Activated naive CD4-positive, alpha-beta T cell treated with anti-CD3 and anti-CD28 coated beads, Interleukin-2, amount 10 ng/mL, durations not matched to agents 7 days and 5 days (primary cell): ENCODE data around the gene EPRS1.
"Not testable (repeated sequence)": the region's sequence is repeated elsewhere in the genome, so short reads cannot be mapped to it uniquely, and the experiment has no call there.

Experiments used
- CTCF ChIA-PET: fragments of 350-600 bp; sonication (Branson Sonifier 250); formaldehyde crosslinking; loops from one replicate; lab custom pipeline; 2021; ENCODE audit warnings: antibody characterized with exemption; lab: Charles Lee
- DNase-seq: peaks from one replicate; pipeline ENCODE4 v3.0.0-alpha.2; 2020
- H3K27ac Mint-ChIP-seq: one replicate; pipeline ENCODE4 v1.8.0; 2021; ENCODE audit warnings: mild to moderate bottlenecking, moderate library complexity, mixed read lengths
- H3K27me3 Mint-ChIP-seq: one replicate; pipeline ENCODE4 v1.8.0; 2021; ENCODE audit warnings: mild to moderate bottlenecking, mixed read lengths
- H3K36me3 Mint-ChIP-seq: one replicate; pipeline ENCODE4 v1.8.0; 2021; ENCODE audit warnings: mixed read lengths
- H3K4me1 Mint-ChIP-seq: one replicate; pipeline ENCODE4 v1.8.0; 2021; ENCODE audit warnings: mixed read lengths
- H3K4me3 Mint-ChIP-seq: one replicate; pipeline ENCODE4 v1.8.0; 2021; ENCODE audit warnings: mild to moderate bottlenecking, moderate library complexity, mixed read lengths
- H3K9me3 Mint-ChIP-seq: one replicate; pipeline ENCODE4 v1.8.0; 2021; ENCODE audit warnings: mixed read lengths

The EPRS1 gene

DNA sequence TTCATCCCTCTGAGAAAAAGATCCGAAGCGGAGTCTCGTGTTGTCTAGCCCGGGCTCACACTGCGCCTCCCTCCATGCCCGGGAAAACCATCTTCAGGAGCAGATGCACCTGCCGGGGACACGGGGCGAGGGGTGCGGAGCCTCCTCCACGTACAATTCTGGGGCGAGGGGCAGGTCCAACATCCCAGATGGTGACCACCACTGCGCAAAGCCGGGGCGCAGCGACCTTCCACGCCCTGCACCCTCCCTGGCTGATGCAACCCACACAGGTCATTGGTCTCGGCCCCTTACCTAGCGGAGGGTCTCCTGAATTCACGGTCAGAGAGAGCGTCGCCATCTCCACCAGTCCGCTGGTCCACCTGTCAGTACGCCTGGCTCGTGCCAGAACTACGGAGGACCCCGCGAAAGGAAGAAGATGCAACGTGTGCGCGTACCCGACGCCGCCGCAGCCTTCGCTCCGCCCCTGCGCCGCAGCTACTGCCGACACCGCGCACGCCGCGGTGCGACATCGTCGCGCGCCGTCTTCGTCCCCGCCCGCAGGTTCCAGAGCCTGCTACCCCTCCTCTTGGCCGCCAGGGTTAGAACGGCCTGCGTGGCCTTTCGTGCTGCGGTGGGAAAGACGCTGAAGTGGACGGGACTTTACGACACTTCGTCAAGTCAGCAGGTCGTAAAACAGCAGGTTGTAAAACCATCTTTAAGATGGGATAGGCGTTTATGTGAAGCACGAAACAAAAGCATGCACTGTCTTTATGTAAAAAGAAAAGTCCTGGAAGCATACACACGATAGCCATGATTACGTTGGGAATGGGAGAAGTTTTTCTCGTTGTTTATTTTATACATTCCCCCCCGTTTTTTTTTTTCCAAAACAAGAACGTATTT, at the start of gene EPRS1:
Gene EPRS1 (minus strand): TSS at position 454 of the 879 bp plus-strand sequence. CDS start 117 bp downstream, at position 337.
- peak; percentile 95 for DNase-seq
- CTCF ChIA-PET = interaction anchor here (0.5 to 0.6 kb wide), 2 partner anchors 15 to 25 kb away, joined by 3 to 6 read pairs; no protein-coding TSS in a partner anchor
- peaks cover 16% of the 10 kb centered on the region for H3K36me3 Mint-ChIP-seq
- H3K27me3 Mint-ChIP-seq = no peaks in the 10 kb centered on the region
- no peaks in the 10 kb centered on the region for H3K9me3 Mint-ChIP-seq
- peak within 1 kb of the TSS; percentile 98 for H3K27ac Mint-ChIP-seq
- peaks cover 54% of the 10 kb centered on the region for H3K4me1 Mint-ChIP-seq
- H3K4me3 Mint-ChIP-seq = peak within 1 kb of the TSS; percentile 96

GRCh38 chr1:220094016-220094911, 48.0 kb upstream of the EPRS1 start, which contains the start of gene IARS2:
Gene IARS2 (plus strand): TSS chr1:220094132. CDS start chr1:220094217, 85 bp downstream.
- Mint-ChIP-seq H3K4me1 (peaks cover 37% of the 10 kb centered on the region), H3K36me3 (peaks cover 21% of the 10 kb centered on the region), H3K9me3 (no peaks in the 10 kb centered on the region), H3K27ac (no peak within 1 kb of the TSS), H3K27me3 (no peaks in the 10 kb centered on the region), H3K4me3 (peak within 1 kb of the TSS; percentile 73)
- DNase-seq = peak; percentile 93
- CTCF ChIA-PET = interaction anchor here (1.1 kb wide), 1 partner anchor 19 kb away, joined by 5 read pairs; no protein-coding TSS in a partner anchor

DNA sequence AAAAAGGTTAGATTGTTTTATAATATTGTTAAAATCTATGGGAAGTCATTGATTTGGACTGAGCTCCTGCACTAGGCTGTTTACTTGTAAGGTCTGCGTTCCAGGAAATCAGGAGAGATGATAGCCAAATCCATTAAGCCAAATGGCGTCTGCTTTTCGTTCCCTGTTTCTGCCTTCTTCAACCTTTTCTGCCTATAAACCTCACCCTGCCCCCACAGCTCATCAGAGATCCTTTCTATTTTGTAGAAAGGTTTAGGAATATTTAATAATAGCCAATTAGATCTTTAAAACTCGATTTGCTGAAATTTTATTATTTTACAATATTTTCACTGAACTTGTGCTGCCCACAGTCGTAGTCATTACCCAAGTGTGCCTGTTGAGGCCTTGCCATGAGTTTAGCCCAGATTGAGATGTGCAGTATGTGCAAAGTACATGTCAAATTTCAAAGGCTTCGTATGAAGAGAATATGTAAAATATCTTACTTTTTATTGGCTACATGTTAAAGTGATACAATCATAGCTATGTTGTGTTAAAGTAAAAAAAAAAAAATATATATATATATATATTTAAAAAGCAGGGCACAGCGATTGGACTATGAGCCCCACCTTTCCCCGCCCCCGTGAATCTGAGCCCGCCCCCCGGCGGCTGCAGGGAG, 47.2 kb upstream of the EPRS1 start:
- no peak for DNase-seq
- CTCF ChIA-PET = interaction anchor here (1.1 kb wide), 1 partner anchor 20 kb away, joined by 5 read pairs; no protein-coding TSS in a partner anchor
- Mint-ChIP-seq H3K36me3 (peaks cover 20% of the 10 kb centered on the region), H3K27ac (no peak overlapping the region), H3K4me3 (peak overlapping the region; percentile 10), H3K27me3 (no peaks in the 10 kb centered on the region), H3K9me3 (no peaks in the 10 kb centered on the region), H3K4me1 (peaks cover 38% of the 10 kb centered on the region)

- Mint-ChIP-seq H3K36me3 (peaks cover 16% of the 10 kb centered on the region), H3K27me3 (no peaks in the 10 kb centered on the region), H3K27ac (no peak overlapping the region), H3K9me3 (no peaks in the 10 kb centered on the region), H3K4me1 (peaks cover 39% of the 10 kb centered on the region), H3K4me3 (no peak overlapping the region)
- no peak for DNase-seq
- CTCF ChIA-PET = interaction anchor here (1.3 kb wide), 1 partner anchor 20 kb away, joined by 4 read pairs; no protein-coding TSS in a partner anchor
Observed at GRCh38 chr1:220092694-220093093, 46.4 kb upstream of the EPRS1 start.

DNA sequence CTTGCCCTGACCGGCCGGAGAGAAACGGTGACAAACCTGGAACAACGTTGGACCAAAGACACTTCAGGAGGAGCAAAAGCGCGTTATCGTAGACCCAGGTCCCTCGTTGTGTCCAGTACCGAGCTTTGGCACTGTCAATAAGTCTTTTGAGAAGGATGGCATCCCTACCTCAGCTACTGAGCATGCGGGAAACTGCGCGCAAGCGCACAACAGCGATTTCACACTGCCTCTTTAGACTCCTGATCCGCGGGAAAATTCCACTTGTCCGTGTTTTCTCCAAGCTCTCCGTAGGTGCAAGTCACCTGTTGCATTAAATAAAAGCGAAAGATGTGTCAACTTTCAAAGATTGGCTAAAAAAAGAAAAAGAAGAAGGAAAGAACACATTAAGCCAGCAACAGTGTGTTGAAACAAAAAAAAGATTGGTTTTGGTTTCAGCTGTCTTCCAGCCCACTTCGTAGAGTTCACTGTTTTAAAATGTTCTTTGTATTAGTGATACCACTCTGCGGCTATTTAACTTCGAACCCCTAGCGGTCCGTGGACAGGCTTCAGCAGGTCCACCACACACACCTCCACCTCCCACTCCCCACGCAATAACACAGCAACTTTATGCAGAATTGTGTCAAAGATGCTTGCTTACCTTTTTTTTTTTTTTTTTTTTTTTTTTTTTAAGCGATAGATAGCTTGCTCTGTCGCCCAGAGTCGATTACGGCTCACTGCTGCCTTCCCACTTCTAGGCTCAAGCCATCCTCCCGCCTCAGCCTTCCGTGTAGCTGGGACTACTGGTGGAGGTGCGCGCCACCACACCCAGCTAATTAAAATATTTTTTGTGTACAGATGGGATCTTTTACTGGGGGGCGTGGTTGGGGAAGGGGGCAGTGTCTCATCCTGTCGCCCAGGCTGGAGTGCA, 43.6 kb upstream of the EPRS1 start, which contains the start of gene BPNT1:
Gene BPNT1 (minus strand): TSS at position 139 of the 907 bp plus-strand sequence. CDS start 9,942 bp downstream, outside the sequence.
- peaks cover 3% of the 10 kb centered on the region for H3K36me3 Mint-ChIP-seq
- H3K27ac Mint-ChIP-seq = peak within 1 kb of the TSS; percentile 89
- H3K4me3 Mint-ChIP-seq = peak within 1 kb of the TSS; percentile 99
- DNase-seq = peak; percentile 99
- H3K4me1 Mint-ChIP-seq = peaks cover 28% of the 10 kb centered on the region
- H3K27me3 Mint-ChIP-seq = no peaks in the 10 kb centered on the region
- no peaks in the 10 kb centered on the region for H3K9me3 Mint-ChIP-seq
- CTCF ChIA-PET = interaction anchor here (1.1 to 1.3 kb wide), 2 partner anchors 78 to 91 kb away, joined by 3 to 7 read pairs; no protein-coding TSS in a partner anchor

GRCh38 chr1:220086261-220086686, 40.0 kb upstream of the EPRS1 start:
- peaks cover 16% of the 10 kb centered on the region for H3K4me1 Mint-ChIP-seq
- H3K27ac Mint-ChIP-seq, H3K9me3 Mint-ChIP-seq, H3K36me3 Mint-ChIP-seq, H3K27me3 Mint-ChIP-seq, H3K4me3 Mint-ChIP-seq, DNase-seq: not testable (repeated sequence)
- CTCF ChIA-PET = interaction anchor here (0.8 to 1.8 kb wide), 3 partner anchors 13 to 95 kb away, joined by 3 to 6 read pairs (median 3); no protein-coding TSS in a partner anchor

GRCh38 chr1:220084460-220084859, 38.2 kb upstream of the EPRS1 start:
- peaks cover 8% of the 10 kb centered on the region for H3K36me3 Mint-ChIP-seq
- H3K27me3 Mint-ChIP-seq = no peaks in the 10 kb centered on the region
- H3K27ac Mint-ChIP-seq = no peak overlapping the region
- CTCF ChIA-PET = interaction anchor here (1.2 to 1.5 kb wide), 2 partner anchors 17 to 72 kb away, joined by 3 to 4 read pairs; no protein-coding TSS in a partner anchor
- no peak for DNase-seq
- no peak overlapping the region for H3K4me3 Mint-ChIP-seq
- H3K9me3 Mint-ChIP-seq = no peaks in the 10 kb centered on the region
- peaks cover 7% of the 10 kb centered on the region for H3K4me1 Mint-ChIP-seq

DNA sequence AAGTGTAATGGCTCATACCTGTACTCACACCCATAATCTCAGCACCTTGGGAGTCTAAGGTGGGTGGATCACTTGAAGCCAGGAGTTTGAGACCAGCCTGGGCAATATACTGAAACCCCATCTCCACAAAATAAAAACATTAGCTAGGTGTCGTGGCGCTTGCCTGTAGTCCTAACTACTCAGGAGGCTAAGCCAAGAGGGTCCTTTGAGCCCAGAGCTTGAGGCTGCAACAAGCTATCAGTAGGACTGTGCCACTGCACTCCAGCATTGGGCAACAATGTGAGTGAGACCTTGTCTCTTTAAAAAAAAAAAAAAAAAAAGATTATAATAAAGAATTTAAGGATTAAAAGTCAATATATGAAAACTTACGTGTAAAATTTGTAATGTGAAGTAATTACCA, 31.6 kb upstream of the EPRS1 start:
- H3K36me3 Mint-ChIP-seq = peaks cover 20% of the 10 kb centered on the region
- H3K27ac Mint-ChIP-seq = no peak overlapping the region
- CTCF ChIA-PET = interaction anchor here (0.7 to 0.9 kb wide), 2 partner anchors 15 to 46 kb away, joined by 3 to 4 read pairs; no protein-coding TSS in a partner anchor

DNA sequence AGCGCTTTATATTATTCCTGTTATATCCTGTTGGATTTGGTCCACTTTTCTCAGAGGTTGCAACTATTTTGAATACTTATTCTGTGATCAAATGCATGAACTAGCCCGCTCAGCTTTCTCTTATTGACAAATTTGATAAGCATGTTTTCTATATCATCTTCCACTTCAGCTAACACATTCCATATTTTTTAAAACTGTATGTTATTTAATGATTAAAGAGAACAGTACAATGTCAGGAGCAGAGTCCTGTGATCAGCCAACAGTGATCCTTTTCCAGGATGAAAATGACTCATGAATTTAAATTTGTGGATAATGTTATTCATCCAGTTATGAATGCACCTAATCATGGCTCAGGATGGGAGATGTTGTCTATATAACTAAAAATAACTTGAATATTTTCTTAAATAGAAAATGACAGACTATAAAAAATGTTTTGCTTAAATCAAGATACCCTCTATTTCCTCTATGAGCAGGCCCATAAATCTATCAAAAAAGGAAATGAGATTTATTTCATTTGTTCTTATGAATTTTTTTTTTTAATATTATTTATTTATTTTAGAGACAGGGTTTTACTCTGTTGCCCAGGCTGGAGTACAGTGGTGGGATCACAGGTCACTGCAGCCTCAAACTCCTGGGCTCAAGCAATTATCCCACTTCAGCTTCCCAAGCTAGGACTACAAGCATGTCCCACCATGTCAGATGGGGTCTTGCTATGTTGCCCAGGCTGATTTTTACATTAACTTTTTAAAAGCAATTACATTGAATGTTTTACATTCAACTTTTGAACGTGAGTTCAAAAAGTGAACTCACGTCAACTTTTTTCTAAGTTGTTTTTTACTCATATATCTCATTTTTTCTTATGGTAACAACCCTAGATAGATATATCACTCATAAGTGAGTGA, 30.8 kb upstream of the EPRS1 start:
- H3K4me3 Mint-ChIP-seq = no peak overlapping the region
- DNase-seq = no peak
- CTCF ChIA-PET = interaction anchor here (0.7 to 0.9 kb wide), 2 partner anchors 15 to 45 kb away, joined by 3 to 4 read pairs; no protein-coding TSS in a partner anchor
- H3K27ac Mint-ChIP-seq = no peak overlapping the region
- H3K27me3 Mint-ChIP-seq = no peaks in the 10 kb centered on the region
- H3K36me3 Mint-ChIP-seq = peaks cover 23% of the 10 kb centered on the region
- H3K9me3 Mint-ChIP-seq = no peaks in the 10 kb centered on the region
- H3K4me1 Mint-ChIP-seq = no peaks in the 10 kb centered on the region

More for the DNA sequence above, 31.6 kb upstream of the EPRS1 start:
- Mint-ChIP-seq H3K4me1 (no peaks in the 10 kb centered on the region), H3K4me3 (no peak overlapping the region), H3K27me3 (no peaks in the 10 kb centered on the region), H3K9me3 (no peaks in the 10 kb centered on the region)
- DNase-seq = no peak

- no peak for DNase-seq
- Mint-ChIP-seq H3K9me3 (no peaks in the 10 kb centered on the region), H3K4me1 (no peaks in the 10 kb centered on the region), H3K27ac (no peak overlapping the region), H3K4me3 (no peak overlapping the region), H3K27me3 (no peaks in the 10 kb centered on the region), H3K36me3 (peaks cover 32% of the 10 kb centered on the region)
- CTCF ChIA-PET = interaction anchor here (0.9 to 1.4 kb wide), 2 partner anchors 17 to 29 kb away, joined by 3 read pairs; no protein-coding TSS in a partner anchor
Observed at GRCh38 chr1:220067269-220068204, 21.2 kb upstream of the EPRS1 start.

DNA sequence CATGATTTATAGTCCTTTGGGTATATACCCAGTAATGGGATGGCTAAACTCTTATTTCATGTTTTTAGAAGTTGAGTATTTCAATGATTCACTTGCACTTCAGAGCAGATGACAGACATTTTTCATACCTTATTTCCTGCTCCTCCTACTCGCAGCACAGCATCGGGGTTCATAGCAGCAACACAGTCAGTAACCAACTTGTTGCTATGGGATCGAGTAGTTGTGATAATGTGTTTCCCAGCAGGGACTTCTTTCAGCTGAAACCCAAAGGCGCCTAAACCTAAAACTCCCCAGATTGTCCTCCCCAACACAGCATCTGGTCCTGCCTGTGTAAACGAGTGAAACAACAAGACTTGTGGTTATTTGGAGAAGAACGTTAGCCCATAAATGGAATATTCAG, 16.3 kb upstream of the EPRS1 start:
- H3K36me3 Mint-ChIP-seq = peaks cover 30% of the 10 kb centered on the region
- no peaks in the 10 kb centered on the region for H3K4me1 Mint-ChIP-seq
- no peak overlapping the region for H3K4me3 Mint-ChIP-seq
- CTCF ChIA-PET = interaction anchor here (0.6 kb wide), 1 partner anchor 15 kb away, joined by 4 read pairs; no protein-coding TSS in a partner anchor
- H3K27me3 Mint-ChIP-seq = no peaks in the 10 kb centered on the region
- H3K9me3 Mint-ChIP-seq = no peaks in the 10 kb centered on the region
- DNase-seq = no peak
- no peak overlapping the region for H3K27ac Mint-ChIP-seq
